HepG2 (cell line): ENCODE measurements around the gene GLYATL1B. TPM values are rescaled to one million over a fixed set of nuclear protein-coding genes. Genes with fewer than 3 reads are reported as not detected.

ENCODE experiments used
- ARHGAP35 ChIP-seq: sonication (generic); formaldehyde crosslinking; IDR thresholded peaks from 2 replicates; pipeline ENCODE4 v1.9.0; 2022; ENCODE audit warnings: mild to moderate bottlenecking, inconsistent platforms, moderate library complexity, missing genetic modification reagents, borderline replicate concordance
- E2F2 ChIP-seq: sonication (generic); formaldehyde crosslinking; IDR thresholded peaks from 2 replicates; pipeline ENCODE4 v1.4.0; 2020; ENCODE audit warnings: missing genetic modification reagents, borderline replicate concordance
- GATAD2A ChIP-seq: IDR thresholded peaks from 2 replicates; pipeline ENCODE4 v1.6.1; 2016
- GFI1 ChIP-seq: sonication (generic); formaldehyde crosslinking; IDR thresholded peaks from 2 replicates; pipeline ENCODE4 v1.5.0; 2020; ENCODE audit warnings: missing genetic modification reagents, mild to moderate bottlenecking, borderline replicate concordance
- HNF4G ChIP-seq, 2 experiments: sonication (generic) in 1 of 2; formaldehyde crosslinking in 1 of 2; IDR thresholded peaks; 2 replicates each; pipeline versions ENCODE4 v1.4.0 to v1.6.1; 2011 to 2020; ENCODE audit warnings: borderline replicate concordance in 2 of 2, low read depth in 2 of 2, mild to moderate bottlenecking in 2 of 2, low read length in 1 of 2, missing genetic modification reagents in 1 of 2, moderate library complexity in 1 of 2
- IRF1 ChIP-seq: sonication (generic); formaldehyde crosslinking; IDR thresholded peaks from 2 replicates; pipeline ENCODE4 v1.4.0; 2020; ENCODE audit warnings: low read depth, mild to moderate bottlenecking, missing genetic modification reagents
- SIN3A ChIP-seq: IDR thresholded peaks from 2 replicates; pipeline ENCODE4 v1.6.1; 2011; ENCODE audit warnings: low read depth, mild to moderate bottlenecking, control low read depth, low read length, borderline replicate concordance
- SNAI1 ChIP-seq: sonication (generic); formaldehyde crosslinking; IDR thresholded peaks from 2 replicates; pipeline ENCODE4 v1.5.0; 2020; ENCODE audit warnings: mild to moderate bottlenecking, missing genetic modification reagents, borderline replicate concordance
- TBX2 ChIP-seq: sonication (generic); formaldehyde crosslinking; IDR thresholded peaks from 2 replicates; pipeline ENCODE4 v1.5.0; 2020; ENCODE audit warnings: missing genetic modification reagents, mild to moderate bottlenecking, borderline replicate concordance
- TRAFD1 ChIP-seq: sonication (generic); formaldehyde crosslinking; IDR thresholded peaks from 2 replicates; pipeline ENCODE4 v1.5.1; 2020; ENCODE audit warnings: missing genetic modification reagents, mild to moderate bottlenecking, borderline replicate concordance
- WIZ ChIP-seq: sonication (generic); formaldehyde crosslinking; IDR thresholded peaks from 2 replicates; pipeline ENCODE4 v1.5.1; 2020; ENCODE audit warnings: mild to moderate bottlenecking, missing genetic modification reagents
- ZC3H13 ChIP-seq: sonication (generic); formaldehyde crosslinking; IDR thresholded peaks from 2 replicates; pipeline ENCODE4 v1.8.1; 2023; ENCODE audit warnings: mild to moderate bottlenecking, missing genetic modification reagents, moderate library complexity
- ZEB1 ChIP-seq: IDR thresholded peaks from 2 replicates; pipeline ENCODE4 v1.6.1; 2012; ENCODE audit warnings: mild to moderate bottlenecking, low read depth, inconsistent platforms; ENCODE audit not compliant: insufficient replicate concordance
- ZNF274 ChIP-seq: sonication (generic); formaldehyde crosslinking; IDR thresholded peaks from 2 replicates; pipeline ENCODE4 v1.5.1; 2020; ENCODE audit warnings: mild to moderate bottlenecking, missing genetic modification reagents
- ZNF510 ChIP-seq: sonication (generic); formaldehyde crosslinking; IDR thresholded peaks from 2 replicates; pipeline ENCODE4 v1.4.0; 2020; ENCODE audit warnings: low read depth, mild to moderate bottlenecking, missing genetic modification reagents
- ZNF784 ChIP-seq: sonication (generic); formaldehyde crosslinking; IDR thresholded peaks from 2 replicates; pipeline ENCODE4 v1.5.1; 2020; ENCODE audit warnings: missing genetic modification reagents, mild to moderate bottlenecking, borderline replicate concordance
- polyA plus RNA-seq, 8 experiments: library from polyadenylated mRNA; depleted of rRNA in 3 of 8; stranded (reverse) in 7 of 8; unstranded in 1 of 8; fragments of >200 nt; fragmentation: Illumina TruSeq in 4 of 8; extraction: Trizol in 4 of 8; gene quantifications; 2 replicates each; pipeline versions ENCODE4 v1.2.1 to v1.2.3, GENCODE V29; 2011 to 2016; ENCODE audit warnings: low read depth in 4 of 8, missing spikeins in 1 of 8, mixed read lengths in 1 of 8; ENCODE audit not compliant: insufficient read depth in 1 of 8
- total RNA-seq, 5 experiments: library from RNA; depleted of rRNA; stranded (reverse); fragments of >200 nt; fragmentation: Illumina TruSeq; extraction: Trizol; gene quantifications; 2 replicates each; pipeline ENCODE4 v1.2.3, GENCODE V29; 2016; ENCODE audit warnings: low read depth in 1 of 5

Gene GLYATL1B
- total and polyA plus RNA-seq, 2 of the 13 experiments (the other 11 are each of a cell fraction or from before 2014, with no cell fraction given) = not detected

- TF ChIP-seq E2F2 (CRISPR knock-in tag) (no peak), GATAD2A (CRISPR knock-in tag) (peak; percentile 47; the same call in 1 of the 2 replicates), ZEB1 (peak; percentile 92), ZC3H13 (CRISPR knock-in tag) (0 out of 2 replicates have a peak, but pooled peaks have one; percentile 54), TRAFD1 (0 out of 2 replicates have a peak, but pooled peaks have one; percentile 56), ARHGAP35 (no peak), IRF1 (peak; percentile 98), ZNF784 (no peak), HNF4G (IDR thresholded peaks at IDR 0.05; ENCODE audit: borderline replicate concordance, low read depth, low read length) (no peak), HNF4G (CRISPR knock-in tag; IDR thresholded peaks at IDR 0.05; ENCODE audit: borderline replicate concordance, low read depth) (0 out of 2 replicates have a peak, but pooled peaks have one; percentile 19), SNAI1 (CRISPR knock-in tag) (peak; percentile 91; the same call in 1 of the 2 replicates), ZNF274 (CRISPR knock-in tag) (0 out of 2 replicates have a peak, but pooled peaks have one; percentile 8), GFI1 (CRISPR knock-in tag) (peak; percentile 17; the same call in 1 of the 2 replicates), ZNF510 (CRISPR knock-in tag) (peak; percentile 75; the same call in 1 of the 2 replicates), SIN3A (peak; percentile 67; the same call in 1 of the 2 replicates), WIZ (CRISPR knock-in tag) (no peak), TBX2 (CRISPR knock-in tag) (peak; percentile 18; the same call in 1 of the 2 replicates)
Measured at GRCh38 chr11:59142530-59143507, 56.7 kb downstream of the GLYATL1B start, which contains the start of gene FAM111A (continued).
